ENCODE measurements around the gene PCDH17. TPM values are rescaled to one million over a fixed set of nuclear protein-coding genes. Genes with fewer than 3 reads are reported as not detected.

PCDH17 gene
- total and polyA plus RNA-seq, 9 of the 15 experiments (the other 6 are each of a cell fraction or from before 2014, with no cell fraction given), result not detected

DNA sequence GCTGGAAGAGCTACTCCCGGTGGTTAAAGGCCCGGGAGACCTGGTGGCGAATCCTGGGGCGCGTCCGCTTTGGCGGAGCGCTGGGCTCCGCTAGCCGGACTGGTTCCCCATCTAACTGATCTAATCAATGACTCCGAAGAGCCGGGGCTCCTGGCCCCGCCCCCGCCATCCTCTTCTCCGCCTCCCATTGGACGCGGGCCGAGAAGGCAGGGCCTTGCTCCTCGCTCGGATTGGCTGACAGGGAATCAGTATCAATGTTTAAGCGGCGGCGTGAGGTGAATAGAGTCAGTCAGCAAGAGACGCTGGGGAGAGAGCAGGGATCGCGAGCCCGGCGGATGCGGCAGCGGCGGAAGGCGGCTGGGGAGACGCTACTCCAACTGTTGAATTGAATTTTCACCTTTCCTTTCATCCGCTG, 1.7 kb upstream of the PCDH17 start:
- 17% methylated on average over 20 of the region's 34 CpGs for WGBS (ENCODE audit: insufficient coverage, low coverage, missing lambda C conversion rate)
- Histone ChIP-seq H4K20me1 (replicated peaks; ENCODE audit: control insufficient read depth, insufficient read depth, low read length) (no peaks in the 10 kb centered on the region), H3K9me3 (replicated peaks; ENCODE audit: control insufficient read depth, insufficient read depth, low read depth, low read length) (peaks cover 2% of the 10 kb centered on the region; the same call in 1 of the 2 replicates), H3K4me2 (ENCODE audit: insufficient read depth, low read length) (no peak overlapping the region), H3K27me3 (ENCODE audit: control insufficient read depth in 2 of 2, insufficient read depth in 2 of 2, low read length in 2 of 2) (no peaks in the 10 kb centered on the region), H3K27ac (ENCODE audit: extremely low read depth, low read depth, low read length) (no peak overlapping the region), H3K79me2 (ENCODE audit: control insufficient read depth, insufficient read depth, low read length) (no peaks in the 10 kb centered on the region), H3K36me3 (ENCODE audit: control insufficient read depth, insufficient read depth, low read length) (no peaks in the 10 kb centered on the region), H2AFZ (ENCODE audit: low read depth, low read length) (no peak overlapping the region), H3K4me1 (replicated peaks in 1 of 2; ENCODE audit: control insufficient read depth in 2 of 2, insufficient read depth in 2 of 2, low read length in 2 of 2) (no peaks in the 10 kb centered on the region), H3K4me3 (no peak overlapping the region), H3K9ac (ENCODE audit: insufficient read depth in 1 of 2, low read depth in 2 of 2, low read length in 2 of 2) (no peak overlapping the region), H3K9me1 (ENCODE audit: control insufficient read depth, insufficient read depth, low read length) (no peaks in the 10 kb centered on the region)
- intact Hi-C loops (cut with micrococcal nuclease), result loop anchor here (10.0 kb wide), 1 partner anchor 1635 kb away; no protein-coding TSS in a partner anchor
- in situ Hi-C loops (cut with MboI), result no loop called here
- FAIRE-seq (no peak), ATAC-seq (no peak), DNase-seq (ENCODE audit: extremely low read depth in 1 of 4, low spot score in 3 of 4) (peak in 3 of 4 experiments; percentile 7 to 16 (median 11))
- POLR2A ChIA-PET, result no interaction called here
- CTCF ChIA-PET (ENCODE audit: low intra/inter-chr PET ratio), result no interaction called here
- TF ChIP-seq, protein P1, sequence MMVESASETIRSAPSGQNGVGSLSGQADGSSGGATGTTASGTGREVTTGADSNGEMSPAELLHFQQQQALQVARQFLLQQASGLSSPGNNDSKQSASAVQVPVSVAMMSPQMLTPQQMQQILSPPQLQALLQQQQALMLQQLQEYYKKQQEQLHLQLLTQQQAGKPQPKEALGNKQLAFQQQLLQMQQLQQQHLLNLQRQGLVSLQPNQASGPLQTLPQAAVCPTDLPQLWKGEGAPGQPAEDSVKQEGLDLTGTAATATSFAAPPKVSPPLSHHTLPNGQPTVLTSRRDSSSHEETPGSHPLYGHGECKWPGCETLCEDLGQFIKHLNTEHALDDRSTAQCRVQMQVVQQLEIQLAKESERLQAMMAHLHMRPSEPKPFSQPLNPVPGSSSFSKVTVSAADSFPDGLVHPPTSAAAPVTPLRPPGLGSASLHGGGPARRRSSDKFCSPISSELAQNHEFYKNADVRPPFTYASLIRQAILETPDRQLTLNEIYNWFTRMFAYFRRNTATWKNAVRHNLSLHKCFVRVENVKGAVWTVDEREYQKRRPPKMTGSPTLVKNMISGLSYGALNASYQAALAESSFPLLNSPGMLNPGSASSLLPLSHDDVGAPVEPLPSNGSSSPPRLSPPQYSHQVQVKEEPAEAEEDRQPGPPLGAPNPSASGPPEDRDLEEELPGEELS (CRISPR knock-in tag; IDR thresholded peaks at IDR 0.05; ENCODE audit: borderline replicate concordance), result no peak
- TF ChIP-seq SOX6 (IDR thresholded peaks at IDR 0.05), result no peak
- TF ChIP-seq ZNF232 (CRISPR knock-in tag; IDR thresholded peaks at IDR 0.05), result no peak
- TF ChIP-seq SMAD2 (IDR thresholded peaks at IDR 0.05; ENCODE audit: low read depth, low read length), result no peak
- BruUV-seq (replicated peaks), result no TSS peak
